ENCODE results near the gene LMOD3.

DNA sequence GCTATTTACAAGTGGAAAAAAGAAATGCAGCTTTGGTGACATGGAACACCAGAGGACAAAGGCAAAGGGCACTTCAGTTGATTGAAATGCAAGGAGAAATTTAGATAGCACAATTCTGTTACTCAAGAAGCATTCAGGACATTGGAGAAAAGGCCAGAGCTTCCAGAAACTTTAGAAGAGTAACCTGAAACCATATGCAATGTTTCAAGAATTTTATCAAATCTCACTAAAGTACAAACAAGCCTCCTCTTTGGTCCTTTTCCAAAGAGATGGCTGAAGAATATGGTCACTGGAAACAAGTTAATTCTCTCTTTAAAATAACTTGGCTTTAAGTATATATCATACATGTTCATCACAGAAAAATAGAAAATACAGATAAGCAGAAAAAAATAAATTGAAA lies 14.6 kb upstream of the LMOD3 start:
- TF ChIP-seq GATA2 (IDR thresholded peaks at IDR 0.05; ENCODE audit: low read depth, low read length) (no peak), GATA3 (IDR thresholded peaks at IDR 0.05; ENCODE audit: low read depth, low read length) (no peak)

All from SH-SY5Y (cell line).